IMR-90 (cell line): ENCODE results near the gene EIF4H. TPM values are rescaled to one million over a fixed set of nuclear protein-coding genes. Genes with fewer than 3 reads are reported as not detected.

Experiments used
- ATAC-seq: fragments of 200-7000 bp; cut with Tn5 transposase; 2 replicates; pipeline ENCODE4 v1.9.1; 2020; ENCODE audit warnings: low read depth, mild to moderate bottlenecking, moderate library complexity
- BruUV-seq: library from RNA; stranded (reverse); fragments of 400-500 nt; replicated peaks from 2 replicates; lab custom pipeline; 2021; lab: Mats Ljungman, UMichigan
- CTCF ChIA-PET: fragments of 300-600 bp; formaldehyde crosslinking; extraction: SDS; loops from one replicate; lab custom pipeline; 2021; ENCODE audit warnings: antibody characterized with exemption; lab: Yijun Ruan, JAX
- POLR2A ChIA-PET: fragments of 300-600 bp; sonication (Branson Sonifier 250); formaldehyde crosslinking; loops from one replicate; lab custom pipeline; 2022; ENCODE audit warnings: antibody characterized with exemption; ENCODE audit not compliant: unreplicated experiment; lab: Charles Lee
- DNase-seq: peaks from one replicate; pipeline ENCODE4 v3.0.0; 2013
- H2AFZ ChIP-seq: replicated peaks from 2 replicates; pipeline ENCODE3; 2013; ENCODE audit warnings: low read length, mild to moderate bottlenecking; ENCODE audit not compliant: poor library complexity
- H2AK5ac ChIP-seq: 2 replicates; pipeline ENCODE4 v1.6.1; 2013; ENCODE audit warnings: low read depth, low read length, inconsistent platforms
- H2AK9ac ChIP-seq: replicated peaks from 2 replicates; pipeline ENCODE3; 2013; ENCODE audit warnings: mild to moderate bottlenecking, low read depth, low read length, moderate library complexity; ENCODE audit not compliant: poor library complexity
- H2BK120ac ChIP-seq: 2 replicates; pipeline ENCODE4 v1.6.1; 2013; ENCODE audit warnings: low read depth, low read length, inconsistent platforms
- H2BK15ac ChIP-seq: 3 replicates; pipeline ENCODE4 v1.6.1; 2013; ENCODE audit warnings: low read depth, low read length, inconsistent platforms
- H2BK20ac ChIP-seq: 2 replicates; pipeline ENCODE4 v1.6.1; 2013; ENCODE audit warnings: low read depth, mild to moderate bottlenecking, inconsistent platforms, low read length, moderate library complexity
- H2BK5ac ChIP-seq: 2 replicates; pipeline ENCODE4 v1.6.1; 2013; ENCODE audit warnings: mild to moderate bottlenecking, low read depth, low read length, inconsistent platforms; ENCODE audit not compliant: poor library complexity, severe bottlenecking
- H3K14ac ChIP-seq: replicated peaks from 2 replicates; pipeline ENCODE4 v1.6.1; 2013; ENCODE audit warnings: low read depth, low read length, inconsistent platforms
- H3K18ac ChIP-seq: 2 replicates; pipeline ENCODE4 v1.6.1; 2013; ENCODE audit warnings: low read depth, low read length, control low read depth
- H3K23ac ChIP-seq: 2 replicates; pipeline ENCODE4 v1.6.1; 2013; ENCODE audit warnings: low read depth, low read length, inconsistent platforms
- H3K27ac ChIP-seq: 2 replicates; pipeline ENCODE4 v1.5.1; 2013; ENCODE audit warnings: mild to moderate bottlenecking, control low read depth, low read length; ENCODE audit not compliant: insufficient read depth
- H3K27me3 ChIP-seq: 2 replicates; pipeline ENCODE4 v1.6.1; 2013; ENCODE audit warnings: low read length; ENCODE audit not compliant: control insufficient read depth, insufficient read depth
- H3K36me3 ChIP-seq: 2 replicates; pipeline ENCODE4 v1.6.1; 2013; ENCODE audit warnings: low read length, mixed read lengths; ENCODE audit not compliant: control insufficient read depth, insufficient read depth
- H3K4ac ChIP-seq: 2 replicates; pipeline ENCODE4 v1.6.1; 2013; ENCODE audit warnings: low read depth, low read length, inconsistent platforms
- H3K4me1 ChIP-seq: 2 replicates; pipeline ENCODE4 v1.6.1; 2013; ENCODE audit warnings: low read length, mixed read lengths; ENCODE audit not compliant: control insufficient read depth, insufficient read depth
- H3K4me2 ChIP-seq: 2 replicates; pipeline ENCODE4 v1.6.1; 2013; ENCODE audit warnings: low read depth, mild to moderate bottlenecking, control low read depth, low read length, moderate library complexity
- H3K4me3 ChIP-seq: 2 replicates; pipeline ENCODE4 v1.5.1; 2013; ENCODE audit warnings: low read depth, mild to moderate bottlenecking, control low read depth, low read length, moderate library complexity; ENCODE audit not compliant: insufficient read depth
- H3K56ac ChIP-seq: 2 replicates; pipeline ENCODE4 v1.6.1; 2013; ENCODE audit warnings: low read length, inconsistent platforms; ENCODE audit not compliant: insufficient read depth; ENCODE audit errors: extremely low read depth
- H3K79me1 ChIP-seq, 2 experiments: 2 replicates each; pipeline ENCODE4 v1.6.1; 2013; ENCODE audit warnings: low read length in 2 of 2, inconsistent platforms in 1 of 2, low read depth in 1 of 2
- H3K9ac ChIP-seq: 2 replicates; pipeline ENCODE4 v1.6.1; 2013; ENCODE audit warnings: low read depth, low read length, control low read depth
- H3K9me1 ChIP-seq: 2 replicates; pipeline ENCODE4 v1.6.1; 2013; ENCODE audit warnings: low read length, inconsistent platforms; ENCODE audit not compliant: insufficient read depth
- H3K9me3 ChIP-seq: 2 replicates; pipeline ENCODE4 v1.6.1; 2013; ENCODE audit warnings: low read length; ENCODE audit not compliant: control insufficient read depth, insufficient read depth
- H4K20me1 ChIP-seq: 2 replicates; pipeline ENCODE4 v1.6.1; 2013; ENCODE audit warnings: low read length, inconsistent platforms; ENCODE audit not compliant: insufficient read depth
- H4K5ac ChIP-seq: 2 replicates; pipeline ENCODE4 v1.6.1; 2013; ENCODE audit warnings: mild to moderate bottlenecking, low read depth, low read length, control low read depth
- H4K8ac ChIP-seq, 2 experiments: 2 replicates each; pipeline ENCODE4 v1.6.1; 2013; ENCODE audit warnings: low read depth in 2 of 2, low read length in 2 of 2, control low read depth in 1 of 2, inconsistent platforms in 1 of 2
- H4K91ac ChIP-seq: 2 replicates; pipeline ENCODE4 v1.6.1; 2013; ENCODE audit warnings: low read depth, low read length, inconsistent platforms; ENCODE audit not compliant: insufficient read depth
- BHLHE40 ChIP-seq: fragments of 150-350 bp; IDR thresholded peaks from 2 replicates; pipeline ENCODE4 v1.6.1; 2016; ENCODE audit warnings: mild to moderate bottlenecking, low read depth, low read length
- POLR2A ChIP-seq: IDR thresholded peaks from 2 replicates; pipeline ENCODE4 v1.6.1; 2012; ENCODE audit warnings: mild to moderate bottlenecking, low read depth, low read length
- RCOR1 ChIP-seq: IDR thresholded peaks from 2 replicates; pipeline ENCODE4 v1.6.1; 2012; ENCODE audit warnings: mild to moderate bottlenecking, low read length, improper control_type of control experiment; ENCODE audit not compliant: insufficient replicate concordance
- RFX5 ChIP-seq: IDR thresholded peaks from 2 replicates; pipeline ENCODE4 v1.8.0; 2012; ENCODE audit warnings: low read depth, mild to moderate bottlenecking, low read length, moderate library complexity
- WGBS, 2 experiments: methylation state at CpG; one replicate each; pipeline versions ENCODE4 v1.1.5 to v1.1.7; 2013; ENCODE audit warnings: missing lambda C conversion rate in 2 of 2; ENCODE audit not compliant: insufficient read length in 1 of 2; ENCODE audit errors: extremely low coverage in 2 of 2; 5-methylcytosine and 5-hydroxymethylcytosine counted together
- dilution Hi-C: fragments of 300-500 bp; cut with HindIII; formaldehyde crosslinking; loops from one replicate; pipeline ENCODE4 v1.14.3; 2018; ENCODE audit warnings: low sequenced_read_pairs; ENCODE audit not compliant: unreplicated experiment
- in situ Hi-C: fragments of 300-500 bp; cut with MboI; formaldehyde crosslinking; loops from 3 replicates; pipeline ENCODE4 v1.14.3; 2019; ENCODE audit warnings: low sequenced_read_pairs, inconsistent platforms, mixed read lengths
- intact Hi-C: fragments of 100-400 bp; cut with micrococcal nuclease; formaldehyde crosslinking; loops from 2 replicates; pipeline ENCODE4 v1.10.0; 2022
- polyA plus RNA-seq, 3 experiments: library from polyadenylated mRNA; depleted of rRNA; stranded (reverse); fragments of >200 nt; gene quantifications; 2 replicates each; pipeline ENCODE4 v1.2.3, GENCODE V29; 2012; ENCODE audit warnings: low replicate concordance in 1 of 3
- total RNA-seq: library from RNA; depleted of rRNA; stranded (reverse); fragments of >200 nt; gene quantifications from 2 replicates; pipeline ENCODE4 v1.2.3, GENCODE V29; 2012
- TF ChIP-seq, protein P1 (sequence below): conservative IDR thresholded peaks from 2 replicates; pipeline ENCODE4 v1.5.1; 2012; ENCODE audit warnings: mild to moderate bottlenecking, low read depth, low read length, improper control_type of control experiment

Gene EIF4H
- total and polyA plus RNA-seq, 2 of the 4 experiments (the other 2 are of a cell fraction), result 241 to 321 TPM

DNA sequence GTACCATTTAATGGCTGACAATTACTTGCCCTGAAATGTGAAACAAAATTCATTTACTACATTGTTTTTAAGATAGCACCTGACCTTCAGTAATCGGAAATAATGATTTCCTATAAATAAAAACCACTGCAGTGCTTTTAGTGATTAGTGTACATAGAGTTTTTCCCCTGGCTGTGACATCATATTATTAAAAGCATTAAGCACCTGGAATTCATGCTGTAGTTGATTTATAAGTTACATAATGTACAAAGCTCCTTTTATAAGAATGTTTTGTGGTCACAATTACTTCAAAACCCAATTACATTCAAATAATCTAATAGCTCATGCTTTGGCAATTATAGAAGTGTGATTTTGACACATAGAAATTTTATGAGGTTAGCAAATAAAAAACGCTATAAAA is 44.3 kb upstream of the EIF4H start:
- no peak overlapping the region for H4K8ac ChIP-seq
- no peak overlapping the region for H2BK15ac ChIP-seq
- H3K36me3 ChIP-seq, result no peaks in the 10 kb centered on the region
- POLR2A ChIA-PET, result no interaction called here
- no peak overlapping the region for H3K14ac ChIP-seq
- no peak overlapping the region for H2BK5ac ChIP-seq
- H3K56ac ChIP-seq, result no peak overlapping the region
- H3K27me3 ChIP-seq, result no peaks in the 10 kb centered on the region
- H4K20me1 ChIP-seq, result no peaks in the 10 kb centered on the region
- H2BK20ac ChIP-seq, result no peak overlapping the region
- CTCF ChIA-PET, result no interaction called here
- H3K4me3 ChIP-seq, result no peak overlapping the region
- no peak overlapping the region for H3K9ac ChIP-seq
- no peaks in the 10 kb centered on the region for H3K4me1 ChIP-seq
- no peak overlapping the region for H3K27ac ChIP-seq
- in situ Hi-C loops, result no loop called here
- BruUV-seq, result no TSS peak
- no peak overlapping the region for H2BK120ac ChIP-seq
- no peak for ATAC-seq
- no CpG with 5 or more reads among the region's 2 CpGs for WGBS, 2 experiments
- H3K4me2 ChIP-seq, result no peak overlapping the region
- H3K9me1 ChIP-seq, result no peaks in the 10 kb centered on the region
- H4K91ac ChIP-seq, result no peak overlapping the region
- H2AK9ac ChIP-seq, result no peak overlapping the region
- TF ChIP-seq POLR2A (no peak), RFX5 (no peak), RCOR1 (no peak), BHLHE40 (no peak)
- TF ChIP-seq, protein P1, sequence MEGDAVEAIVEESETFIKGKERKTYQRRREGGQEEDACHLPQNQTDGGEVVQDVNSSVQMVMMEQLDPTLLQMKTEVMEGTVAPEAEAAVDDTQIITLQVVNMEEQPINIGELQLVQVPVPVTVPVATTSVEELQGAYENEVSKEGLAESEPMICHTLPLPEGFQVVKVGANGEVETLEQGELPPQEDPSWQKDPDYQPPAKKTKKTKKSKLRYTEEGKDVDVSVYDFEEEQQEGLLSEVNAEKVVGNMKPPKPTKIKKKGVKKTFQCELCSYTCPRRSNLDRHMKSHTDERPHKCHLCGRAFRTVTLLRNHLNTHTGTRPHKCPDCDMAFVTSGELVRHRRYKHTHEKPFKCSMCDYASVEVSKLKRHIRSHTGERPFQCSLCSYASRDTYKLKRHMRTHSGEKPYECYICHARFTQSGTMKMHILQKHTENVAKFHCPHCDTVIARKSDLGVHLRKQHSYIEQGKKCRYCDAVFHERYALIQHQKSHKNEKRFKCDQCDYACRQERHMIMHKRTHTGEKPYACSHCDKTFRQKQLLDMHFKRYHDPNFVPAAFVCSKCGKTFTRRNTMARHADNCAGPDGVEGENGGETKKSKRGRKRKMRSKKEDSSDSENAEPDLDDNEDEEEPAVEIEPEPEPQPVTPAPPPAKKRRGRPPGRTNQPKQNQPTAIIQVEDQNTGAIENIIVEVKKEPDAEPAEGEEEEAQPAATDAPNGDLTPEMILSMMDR, result no peak
- no peak overlapping the region for H3K18ac ChIP-seq
- no peak overlapping the region for H3K23ac ChIP-seq
- H4K5ac ChIP-seq, result no peak overlapping the region
- DNase-seq, result no peak
- dilution Hi-C loops, result no loop called here
- no peak overlapping the region for H3K4ac ChIP-seq
- H3K9me3 ChIP-seq, result no peaks in the 10 kb centered on the region
- no peak overlapping the region for H2AFZ ChIP-seq
- intact Hi-C loops, result no loop called here
- H3K79me1 ChIP-seq, result no peaks in the 10 kb centered on the region
- H2AK5ac ChIP-seq, result no peak overlapping the region
